AG09319 (cell line): ENCODE results near the gene AIP.

ENCODE experiments used
- DNase-seq: peaks from one replicate; pipeline ENCODE4 v3.0.0-alpha.2; 2010; ENCODE audit warnings: low read depth; ENCODE audit errors: extremely low read depth
- CTCF ChIP-seq: IDR thresholded peaks from 2 replicates; pipeline ENCODE4 v1.5.1; 2011; ENCODE audit warnings: low read depth, mild to moderate bottlenecking, inconsistent platforms, low read length, moderate library complexity

The AIP gene

GRCh38 chr11:67482827-67483798 lies at the start of gene AIP:
Gene AIP (plus strand): TSS chr11:67483026. CDS start chr11:67483159, 133 bp downstream.
- TF ChIP-seq CTCF = no peak; the same call in none of the 2 replicates
- DNase-seq = peak; percentile 90

GRCh38 chr11:67433536-67434394 lies 49.1 kb upstream of the AIP start:
- no peak for TF ChIP-seq CTCF
- no peak for DNase-seq

GRCh38 chr11:67434395-67434881 lies 48.4 kb upstream of the AIP start:
- TF ChIP-seq CTCF = no peak
- no peak for DNase-seq

- no peak for DNase-seq
- no peak for TF ChIP-seq CTCF
Measured at GRCh38 chr11:67435031-67435726, 47.6 kb upstream of the AIP start.

GRCh38 chr11:67435727-67436458 lies 46.9 kb upstream of the AIP start:
- DNase-seq = no peak
- TF ChIP-seq CTCF = no peak

DNA sequence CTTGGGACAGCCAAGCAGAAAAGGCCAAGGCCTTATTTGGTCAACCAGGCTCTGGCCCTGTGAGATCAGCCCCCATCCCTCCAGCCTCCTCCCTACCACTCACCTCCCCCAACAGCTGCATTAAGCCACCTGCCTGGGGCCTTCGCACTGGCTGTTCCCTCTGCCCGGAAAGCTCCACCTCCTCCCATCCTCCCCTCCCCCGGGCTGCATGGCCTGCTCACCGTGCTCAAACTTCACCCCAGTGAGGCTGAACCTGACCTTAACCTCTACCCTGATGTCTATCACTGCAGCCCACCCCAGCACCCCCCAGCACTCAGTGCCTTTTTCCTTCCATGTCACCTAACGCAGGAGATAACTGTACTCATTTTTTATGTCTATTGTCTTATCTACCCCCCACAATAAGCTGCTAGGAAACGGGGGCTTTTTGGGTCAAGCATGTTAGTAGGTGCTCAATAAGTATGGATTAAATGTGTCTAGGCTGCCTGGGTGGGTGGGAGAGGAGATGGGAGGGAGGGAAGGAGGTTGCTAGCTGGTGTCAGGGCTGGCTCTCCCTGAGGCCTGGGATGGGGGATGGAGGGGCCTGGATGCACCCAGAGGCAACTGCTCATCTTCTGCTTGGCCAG lies 46.3 kb upstream of the AIP start:
- TF ChIP-seq CTCF = no peak
- no peak for DNase-seq
